ENCODE results near the gene LGR6. TPM values are rescaled to one million over a fixed set of nuclear protein-coding genes. Genes with fewer than 3 reads are reported as not detected.

Gene LGR6
- total and polyA plus RNA-seq, 2 donors (not counting 1 experiment from before 2014, with no cell fraction given): 0.28 TPM; not detected in 1

GRCh38 chr1:202287196-202287595, 93.6 kb downstream of the LGR6 start:
- H3K4me3 ChIP-seq (ENCODE audit: control extremely low read depth in 1 of 5, extremely low read depth in 1 of 5, insufficient read depth in 1 of 5, low read depth in 2 of 5, low read length in 4 of 5): no peak overlapping the region
- H3K27me3 Mint-ChIP-seq: peaks cover 24% of the 10 kb centered on the region
- no peaks in the 10 kb centered on the region for H4K20me1 ChIP-seq (ENCODE audit: control insufficient read depth, insufficient read depth, low read length, poor library complexity, severe bottlenecking)
- H3K27ac Mint-ChIP-seq: no peak overlapping the region
- CTCF ChIA-PET: no interaction called here
- no peak overlapping the region for H3K4me3 Mint-ChIP-seq
- ATAC-seq (ENCODE audit: low read depth): no peak
- TF ChIP-seq CTCF (IDR thresholded peaks at IDR 0.05) (no peak), EZH2 (IDR thresholded peaks at IDR 0.05; ENCODE audit: borderline replicate concordance, insufficient read depth, low read depth, low read length, poor library complexity, severe bottlenecking) (no peak)
- H3K36me3 ChIP-seq (replicated peaks in 1 of 2; ENCODE audit: control extremely low read depth in 1 of 2, control insufficient read depth in 1 of 2, extremely low read depth in 1 of 2, insufficient read depth in 2 of 2, low read length in 1 of 2): no peaks in the 10 kb centered on the region
- intact Hi-C loops (cut with micrococcal nuclease): no loop called here
- H3K27ac ChIP-seq (ENCODE audit: low read length in 2 of 2): no peak overlapping the region
- no peak for DNase-seq
- no peaks in the 10 kb centered on the region for H3K4me1 Mint-ChIP-seq
- H3K9ac ChIP-seq (ENCODE audit: low read length): no peak overlapping the region
- 88% methylated on average over 1 of the region's 1 CpG for WGBS (ENCODE audit: insufficient coverage)
- H3K79me2 ChIP-seq (ENCODE audit: control insufficient read depth, insufficient read depth, low read length): no peaks in the 10 kb centered on the region
- H3K9me3 Mint-ChIP-seq (ENCODE audit: insufficient read depth): no peaks in the 10 kb centered on the region
- H2AFZ ChIP-seq (ENCODE audit: insufficient read depth, low read depth, low read length, poor library complexity, severe bottlenecking): no peak overlapping the region
- H3K4me1 ChIP-seq (ENCODE audit: control insufficient read depth in 2 of 2, insufficient read depth in 2 of 2, low read length in 2 of 2): no peaks in the 10 kb centered on the region
- no peak overlapping the region for H3K4me2 ChIP-seq (replicated peaks; ENCODE audit: low read depth, low read length, poor library complexity, severe bottlenecking)
- POLR2A ChIA-PET: no interaction called here
- H3K9me3 ChIP-seq (ENCODE audit: control extremely low read depth in 1 of 3, control insufficient read depth in 2 of 3, insufficient read depth in 1 of 3, low read length in 2 of 3): peaks cover 0 to 3% (median 0%) of the 10 kb centered on the region in 3 donors
- peaks cover 0 to 7% (median 2%) of the 10 kb centered on the region in 4 experiments for H3K27me3 ChIP-seq (replicated peaks in 1 of 4; ENCODE audit: control extremely low read depth in 1 of 4, control insufficient read depth in 3 of 4, insufficient read depth in 4 of 4, low read length in 3 of 4)

GRCh38 chr1:202288177-202288576, 94.6 kb downstream of the LGR6 start:
- no peak overlapping the region for H3K27ac ChIP-seq (ENCODE audit: low read length in 2 of 2)
- ATAC-seq (ENCODE audit: low read depth): no peak
- peaks cover 0 to 7% (median 2%) of the 10 kb centered on the region in 4 experiments for H3K27me3 ChIP-seq (replicated peaks in 1 of 4; ENCODE audit: control extremely low read depth in 1 of 4, control insufficient read depth in 3 of 4, insufficient read depth in 4 of 4, low read length in 3 of 4)
- intact Hi-C loops (cut with micrococcal nuclease): no loop called here
- no peaks in the 10 kb centered on the region for H3K79me2 ChIP-seq (ENCODE audit: control insufficient read depth, insufficient read depth, low read length)
- 100% methylated on average over 1 of the region's 3 CpGs for WGBS (ENCODE audit: insufficient coverage)
- POLR2A ChIA-PET: no interaction called here
- Mint-ChIP-seq H3K27me3 (peaks cover 26% of the 10 kb centered on the region), H3K4me3 (no peak overlapping the region), H3K9me3 (ENCODE audit: insufficient read depth) (no peaks in the 10 kb centered on the region), H3K27ac (no peak overlapping the region), H3K4me1 (no peaks in the 10 kb centered on the region)
- no peaks in the 10 kb centered on the region for H3K36me3 ChIP-seq (replicated peaks in 1 of 2; ENCODE audit: control extremely low read depth in 1 of 2, control insufficient read depth in 1 of 2, extremely low read depth in 1 of 2, insufficient read depth in 2 of 2, low read length in 1 of 2)
- CTCF ChIA-PET: no interaction called here
- peaks cover 0 to 3% (median 0%) of the 10 kb centered on the region in 3 donors for H3K9me3 ChIP-seq (ENCODE audit: control extremely low read depth in 1 of 3, control insufficient read depth in 2 of 3, insufficient read depth in 1 of 3, low read length in 2 of 3)
- H3K4me2 ChIP-seq (replicated peaks; ENCODE audit: low read depth, low read length, poor library complexity, severe bottlenecking): no peak overlapping the region
- DNase-seq: no peak
- no peak overlapping the region for H3K9ac ChIP-seq (ENCODE audit: low read length)
- no peaks in the 10 kb centered on the region for H4K20me1 ChIP-seq (ENCODE audit: control insufficient read depth, insufficient read depth, low read length, poor library complexity, severe bottlenecking)
- H3K4me3 ChIP-seq (ENCODE audit: control extremely low read depth in 1 of 5, extremely low read depth in 1 of 5, insufficient read depth in 1 of 5, low read depth in 2 of 5, low read length in 4 of 5): no peak overlapping the region
- H2AFZ ChIP-seq (ENCODE audit: insufficient read depth, low read depth, low read length, poor library complexity, severe bottlenecking): no peak overlapping the region
- no peaks in the 10 kb centered on the region for H3K4me1 ChIP-seq (ENCODE audit: control insufficient read depth in 2 of 2, insufficient read depth in 2 of 2, low read length in 2 of 2)
- TF ChIP-seq EZH2 (IDR thresholded peaks at IDR 0.05; ENCODE audit: borderline replicate concordance, insufficient read depth, low read depth, low read length, poor library complexity, severe bottlenecking) (no peak), CTCF (IDR thresholded peaks at IDR 0.05) (no peak)
